Glutamatergic neuron (in vitro differentiated cells): ENCODE measurements around the gene MRPL36. TPM values are rescaled to one million over a fixed set of nuclear protein-coding genes. Genes with fewer than 3 reads are reported as not detected.
"Not testable (repeated sequence)": the region's sequence is repeated elsewhere in the genome, so short reads cannot be mapped to it uniquely, and the experiment has no call there.

ENCODE experiments used
- DNase-seq: peaks from one replicate; pipeline ENCODE4 v3.0.0; 2022
- H3K27ac Mint-ChIP-seq: one replicate; pipeline ENCODE4 v1.8.0; 2020; ENCODE audit warnings: mild to moderate bottlenecking, mixed read lengths, inconsistent platforms; ENCODE audit not compliant: unreplicated experiment
- H3K27me3 Mint-ChIP-seq: one replicate; pipeline ENCODE4 v1.8.0; 2020; ENCODE audit warnings: mild to moderate bottlenecking, moderate library complexity, mixed read lengths, inconsistent platforms; ENCODE audit not compliant: unreplicated experiment
- H3K36me3 Mint-ChIP-seq: one replicate; pipeline ENCODE4 v1.8.0; 2020; ENCODE audit warnings: mild to moderate bottlenecking, mixed read lengths, inconsistent platforms; ENCODE audit not compliant: unreplicated experiment
- H3K4me1 Mint-ChIP-seq: one replicate; pipeline ENCODE4 v1.8.0; 2020; ENCODE audit warnings: mild to moderate bottlenecking, low read depth, mixed read lengths, inconsistent platforms; ENCODE audit not compliant: unreplicated experiment
- H3K4me3 Mint-ChIP-seq: one replicate; pipeline ENCODE4 v1.8.0; 2020; ENCODE audit warnings: mild to moderate bottlenecking, mixed read lengths, inconsistent platforms; ENCODE audit not compliant: unreplicated experiment
- H3K9me3 Mint-ChIP-seq: one replicate; pipeline ENCODE4 v1.8.0; 2020; ENCODE audit warnings: mild to moderate bottlenecking, moderate library complexity, mixed read lengths, inconsistent platforms; ENCODE audit not compliant: unreplicated experiment
- CTCF ChIP-seq: fragments of 200-600 bp; sonication (generic); IDR thresholded peaks from one replicate; pipeline ENCODE4 v1.5.0; 2021; ENCODE audit not compliant: partially characterized antibody, unreplicated experiment
- total RNA-seq: library from RNA; stranded (reverse); fragmentation: NEBNext Ultra II Directional; extraction: Animal tissue kit (Norgen Biotek cat#: 25700); gene quantifications from one replicate; pipeline ENCODE4 v1.2.1, GENCODE V29; 2021; ENCODE audit not compliant: unreplicated experiment

MRPL36 gene
- total RNA-seq, 1 donor from 2014 or later: 40.0 TPM

GRCh38 chr5:1844708-1845436 lies 45.2 kb upstream of the MRPL36 start:
- no peak overlapping the region for H3K27ac Mint-ChIP-seq
- peaks cover 9% of the 10 kb centered on the region for H3K27me3 Mint-ChIP-seq
- DNase-seq: no peak
- peaks cover 4% of the 10 kb centered on the region for H3K9me3 Mint-ChIP-seq
- no peak for TF ChIP-seq CTCF
- peaks cover 4% of the 10 kb centered on the region for H3K36me3 Mint-ChIP-seq
- peaks cover 1% of the 10 kb centered on the region for H3K4me1 Mint-ChIP-seq
- H3K4me3 Mint-ChIP-seq: no peak overlapping the region

- not testable (repeated sequence) for H3K27ac Mint-ChIP-seq, H3K27me3 Mint-ChIP-seq, H3K4me3 Mint-ChIP-seq, H3K4me1 Mint-ChIP-seq, H3K36me3 Mint-ChIP-seq, DNase-seq, H3K9me3 Mint-ChIP-seq
Measured at GRCh38 chr5:1843761-1844160, 44.1 kb upstream of the MRPL36 start.

- Mint-ChIP-seq H3K9me3 (no peaks in the 10 kb centered on the region), H3K27me3 (peaks cover 5% of the 10 kb centered on the region), H3K4me3 (no peak overlapping the region), H3K27ac (no peak overlapping the region), H3K4me1 (peaks cover 1% of the 10 kb centered on the region), H3K36me3 (no peaks in the 10 kb centered on the region)
- TF ChIP-seq CTCF: no peak
- peak; percentile 3 for DNase-seq
Measured at GRCh38 chr5:1842004-1842819, 42.6 kb upstream of the MRPL36 start.

GRCh38 chr5:1840741-1841521 lies 41.3 kb upstream of the MRPL36 start:
- TF ChIP-seq CTCF: no peak
- DNase-seq: peak; percentile 52
- Mint-ChIP-seq H3K27me3 (peaks cover 5% of the 10 kb centered on the region), H3K4me3 (no peak overlapping the region), H3K9me3 (no peaks in the 10 kb centered on the region), H3K36me3 (no peaks in the 10 kb centered on the region), H3K4me1 (peaks cover 5% of the 10 kb centered on the region), H3K27ac (no peak overlapping the region)

GRCh38 chr5:1840071-1840547 lies 40.5 kb upstream of the MRPL36 start:
- no peak overlapping the region for H3K27ac Mint-ChIP-seq
- H3K36me3 Mint-ChIP-seq: no peaks in the 10 kb centered on the region
- no peak for TF ChIP-seq CTCF
- H3K4me3 Mint-ChIP-seq: no peak overlapping the region
- DNase-seq: peak; percentile 12
- peaks cover 6% of the 10 kb centered on the region for H3K4me1 Mint-ChIP-seq
- peaks cover 5% of the 10 kb centered on the region for H3K27me3 Mint-ChIP-seq
- no peaks in the 10 kb centered on the region for H3K9me3 Mint-ChIP-seq
